HCT116 (cell line): ENCODE measurements around the gene CDH23.

Experiments used
- CTCF ChIP-seq, 3 experiments: fragments of 200-600 bp in 1 of 3; sonication (generic) in 1 of 3; IDR thresholded peaks in 2 of 3; conservative IDR thresholded peaks in 1 of 3; 2 replicates each; pipeline ENCODE4 v1.5.1; 2012 to 2017; ENCODE audit warnings: low read depth in 2 of 3, low read length in 2 of 3, antibody characterized with exemption in 1 of 3, borderline replicate concordance in 1 of 3, control low read depth in 1 of 3, mild to moderate bottlenecking in 1 of 3, mixed read lengths in 1 of 3, mixed run types in 1 of 3, moderate library complexity in 1 of 3; ENCODE audit not compliant: insufficient read depth in 1 of 3
- MAX ChIP-seq: IDR thresholded peaks from 2 replicates; pipeline ENCODE4 v1.6.1; 2012
- POLR2A ChIP-seq: IDR thresholded peaks from 2 replicates; pipeline ENCODE4 v1.7.0; 2011; ENCODE audit warnings: borderline replicate concordance; ENCODE audit not compliant: insufficient read depth, insufficient read length; ENCODE audit errors: extremely low read depth
- SP1 ChIP-seq: IDR thresholded peaks from 2 replicates; pipeline ENCODE4 v1.6.1; 2012; ENCODE audit warnings: low read depth

- no peak for TF ChIP-seq CTCF (IDR thresholded peaks at IDR 0.05 in 2 of 3, conservative IDR thresholded peaks at IDR 0.05 in 1 of 3; ENCODE audit: borderline replicate concordance in 1 of 3, insufficient read depth in 1 of 3, low read depth in 2 of 3, low read length in 2 of 3)
- TF ChIP-seq MAX = no peak
- TF ChIP-seq POLR2A = no peak
- TF ChIP-seq SP1 = no peak
These were observed 251.7 kb downstream of the CDH23 start for GRCh38 chr10:71648254-71648932.
